ENCODE measurements around the gene TRAPPC11. TPM values are rescaled to one million over a fixed set of nuclear protein-coding genes. Genes with fewer than 3 reads are reported as not detected.
A peak's percentile ranks its signal among the peaks of the same experiment; 100 is the strongest.

TRAPPC11 gene
- total and polyA plus RNA-seq, 2 of the 4 experiments (the other 2 are of a cell fraction), result 25.3 to 56.8 TPM

GRCh38 chr4:183610033-183610432 is 49.1 kb upstream of the TRAPPC11 start:
- DNase-seq, result peak; percentile 35
- CTCF ChIA-PET, result no interaction called here
- 100% methylated on average over 1 of the region's 2 CpGs; no CpG with 5 or more reads in 1 of the 2 experiments for WGBS, 2 experiments (ENCODE audit: extremely low coverage in 2 of 2, insufficient read length in 1 of 2)

More at GRCh38 chr4:183610033-183610432, 49.1 kb upstream of the TRAPPC11 start:
- dilution Hi-C loops (cut with HindIII; ENCODE audit: low sequenced_read_pairs, unreplicated experiment) (no loop called here), intact Hi-C loops (cut with micrococcal nuclease) (no loop called here), in situ Hi-C loops (cut with MboI; ENCODE audit: low sequenced_read_pairs) (no loop called here)
- Histone ChIP-seq H2BK5ac (ENCODE audit: low read depth, low read length, poor library complexity, severe bottlenecking) (no peak overlapping the region), H4K8ac (ENCODE audit: low read depth in 2 of 2, low read length in 2 of 2) (no peak overlapping the region), H2AK9ac (replicated peaks; ENCODE audit: low read depth, low read length, poor library complexity) (no peak overlapping the region), H4K5ac (ENCODE audit: low read depth, low read length) (no peak overlapping the region), H3K27ac (ENCODE audit: insufficient read depth, low read length) (no peak overlapping the region), H2AK5ac (ENCODE audit: low read depth, low read length) (no peak overlapping the region), H4K91ac (ENCODE audit: insufficient read depth, low read depth, low read length) (no peak overlapping the region), H3K4me3 (ENCODE audit: insufficient read depth, low read depth, low read length) (no peak overlapping the region), H3K4ac (ENCODE audit: low read depth, low read length) (no peak overlapping the region), H2AFZ (replicated peaks; ENCODE audit: low read length, poor library complexity) (no peak overlapping the region), H3K9me1 (ENCODE audit: insufficient read depth, low read length) (no peaks in the 10 kb centered on the region), H3K18ac (ENCODE audit: low read depth, low read length) (peak overlapping the region; percentile 9; the same call in 1 of the 2 replicates), H3K9me3 (ENCODE audit: control insufficient read depth, insufficient read depth, low read length) (no peaks in the 10 kb centered on the region), H4K20me1 (ENCODE audit: insufficient read depth, low read length) (no peaks in the 10 kb centered on the region), H2BK20ac (ENCODE audit: low read depth, low read length) (no peak overlapping the region), H3K23ac (ENCODE audit: low read depth, low read length) (no peak overlapping the region), H3K79me1 (ENCODE audit: low read depth in 1 of 2, low read length in 2 of 2) (no peaks in the 10 kb centered on the region), H3K14ac (replicated peaks; ENCODE audit: low read depth, low read length) (peak overlapping the region; percentile 21; the same call in 1 of the 2 replicates), H3K36me3 (ENCODE audit: control insufficient read depth, insufficient read depth, low read length) (no peaks in the 10 kb centered on the region), H3K56ac (ENCODE audit: extremely low read depth, insufficient read depth, low read length) (no peak overlapping the region), H2BK120ac (ENCODE audit: low read depth, low read length) (no peak overlapping the region), H2BK15ac (ENCODE audit: low read depth, low read length) (no peak overlapping the region), H3K9ac (ENCODE audit: low read depth, low read length) (no peak overlapping the region), H3K27me3 (ENCODE audit: control insufficient read depth, insufficient read depth, low read length) (no peaks in the 10 kb centered on the region), H3K4me2 (ENCODE audit: low read depth, low read length) (peak overlapping the region; percentile 5; the same call in 1 of the 2 replicates), H3K4me1 (ENCODE audit: control insufficient read depth, insufficient read depth, low read length) (peaks cover 5% of the 10 kb centered on the region; the same call in 1 of the 2 replicates)
- peak; percentile 14; the same call in 1 of the 2 replicates for ATAC-seq (ENCODE audit: low read depth)
- TF ChIP-seq CEBPB (IDR thresholded peaks at IDR 0.05; ENCODE audit: low read depth, low read length) (no peak), USF2 (IDR thresholded peaks at IDR 0.05; ENCODE audit: low read depth, low read length) (peak; percentile 83)
- BruUV-seq (replicated peaks), result no TSS peak
- POLR2A ChIA-PET (ENCODE audit: unreplicated experiment), result no interaction called here
